Heart left ventricle (tissue), 16 donors: ENCODE data around the gene ASB13. TPM values are rescaled to one million over a fixed set of nuclear protein-coding genes. Genes with fewer than 3 reads are reported as not detected.

Source experiments
- ATAC-seq, 4 donors: fragments of 200-7000 bp; cut with Tn5 transposase; one replicate each; pipeline ENCODE4 v1.9.1; 2020 to 2022; ENCODE audit warnings: moderate library complexity in 4 of 4, mild to moderate bottlenecking in 3 of 4, moderate number of reproducible peaks in 1 of 4
- DNase-seq, 5 donors: peaks; one replicate each; pipeline ENCODE4 v3.0.0-alpha.2; 2020
- H3K27ac ChIP-seq, 12 donors: fragments of 200-600 bp; sonication (generic) in 4 of 12; one replicate each; pipeline versions ENCODE4 v1.5.0 to v1.8.0; 2016 to 2022; ENCODE audit warnings: mild to moderate bottlenecking in 2 of 12
- H3K27me3 ChIP-seq, 9 donors: fragments of 200-600 bp; sonication (generic) in 2 of 9; one replicate each; pipeline versions ENCODE4 v1.5.1 to v1.8.0; 2016 to 2022; ENCODE audit warnings: mild to moderate bottlenecking in 3 of 9
- H3K36me3 ChIP-seq, 9 donors: fragments of 200-600 bp; sonication (generic) in 2 of 9; one replicate each; pipeline versions ENCODE4 v1.5.0 to v1.8.0; 2018 to 2022; ENCODE audit warnings: mild to moderate bottlenecking in 2 of 9
- H3K4me1 ChIP-seq, 12 donors: fragments of 200-600 bp; sonication (generic) in 4 of 12; one replicate each; pipeline versions ENCODE4 v1.5.0 to v1.8.0; 2016 to 2022; ENCODE audit warnings: mild to moderate bottlenecking in 3 of 12
- H3K4me3 ChIP-seq, 12 donors: fragments of 200-600 bp; sonication (generic) in 4 of 12; one replicate each; pipeline versions ENCODE4 v1.5.0 to v1.8.0; 2017 to 2022; ENCODE audit warnings: mild to moderate bottlenecking in 9 of 12, moderate library complexity in 4 of 12
- H3K9me3 ChIP-seq, 12 donors: fragments of 200-600 bp; sonication (generic) in 4 of 12; one replicate each; pipeline versions ENCODE4 v1.5.0 to v1.8.0; 2016 to 2022; ENCODE audit warnings: mild to moderate bottlenecking in 1 of 12
- CTCF ChIP-seq, 12 donors: fragments of 200-600 bp; sonication (generic) in 4 of 12; IDR thresholded peaks; one replicate each; pipeline versions ENCODE4 v1.5.0 to v1.8.0; 2018 to 2022; ENCODE audit warnings: antibody characterized with exemption in 12 of 12, mild to moderate bottlenecking in 5 of 12
- POLR2A ChIP-seq, 2 donors: fragments of 450-650 bp; IDR thresholded peaks; one replicate each; pipeline ENCODE4 v1.6.1; 2017; ENCODE audit warnings: antibody characterized with exemption in 2 of 2, mild to moderate bottlenecking in 2 of 2, moderate library complexity in 2 of 2
- WGBS, 4 donors: extraction: QIAGEN DNeasy Blood & Tissue Kit in 2 of 4; methylation state at CpG; one replicate each; pipeline versions ENCODE4 v1.1.5 to v1.1.7; 2013 to 2018; 5-methylcytosine and 5-hydroxymethylcytosine counted together
- intact Hi-C, 10 donors: fragments of 100-400 bp; cut with DNase I; formaldehyde crosslinking; loops; one replicate each; pipeline versions ENCODE4 v1.11.1 to v1.14.2; 2022
- polyA plus RNA-seq, 2 donors: library from polyadenylated mRNA; stranded (reverse); fragments of 200-250 nt; gene quantifications; one replicate each; pipeline ENCODE4 v1.2.3, GENCODE V29; 2013
- total RNA-seq, 9 donors: library from RNA; depleted of rRNA in 2 of 9; stranded (reverse); fragments of >200 nt in 2 of 9; fragmentation: NEBNext Ultra II Directional in 3 of 9; extraction: Animal tissue kit (Norgen Biotek cat#: 25700) in 3 of 9; gene quantifications; one replicate each; pipeline versions ENCODE4 v1.1.0 to v1.2.4, GENCODE V29; 2016 to 2023
- donor health status: ischemic (EF 13 %, LVEDD 7.1; RV severe dilation, severe dysfunction).
- donor health status: healthy with polysubstance abuse.
- donor health status: DM: no; HTN: yes; CAD: no.
- donor health status: DM: no; HTN: no; CAD: no.
- donor health status: ischemic (EF 25% LVEDD 6.9; RV normal size, moderate dysfunction).
- donor health status: ischemic (EF 25% LVEDD 5.7; RV mildly dilated, moderate dysfunction).
- donor health status: healthy.
- donor health status: DM: yes; HTN: yes; CAD: no.
- donor health status: ischemic (EF 35%, LVEDD 5.7; RV mildly dilated, moderate dysfunction).
- donor health status: nonischemic (EF 11% LVEDD 7.7; RV severe dilation, severe dysfunction).
- donor health status: DM: yes; HTN: yes; CAD: no.
- donor health status: PGD.
- donor health status: ischemic (EF 29% LVEDD 5.4; RV normal size, mild dysfunction).
- donor health status: nonischemic (EF 23%, LVEDD 6.1; RV moderate dilation, normal function).

ASB13 gene
- total and polyA plus RNA-seq, 11 donors, result 9.9 to 18.6 (median 13.3) TPM

DNA sequence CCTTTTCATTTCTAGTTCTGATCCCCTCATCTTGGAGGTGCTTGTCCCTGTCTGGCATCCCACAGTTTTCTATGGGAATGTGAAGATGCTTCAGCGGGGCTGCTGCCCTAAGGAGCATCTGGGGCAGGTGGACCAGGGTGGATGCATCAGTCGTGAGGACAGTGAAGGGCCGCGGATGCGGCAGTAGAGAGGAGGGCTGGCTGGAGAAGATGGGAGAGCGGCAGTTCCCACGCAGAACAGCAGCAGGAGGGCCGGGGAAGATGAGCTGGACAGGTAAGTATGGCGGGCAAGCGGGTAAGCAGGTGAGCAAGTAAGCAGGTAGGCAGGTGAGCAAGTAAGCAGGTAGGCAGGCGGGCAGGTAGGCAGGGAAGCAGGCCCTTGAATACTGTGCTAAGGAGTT lies 48.9 kb downstream of the ASB13 start:
- Histone ChIP-seq H3K4me1 (peaks cover 0 to 49% (median 7%) of the 10 kb centered on the region in 12 donors), H3K27me3 (no peaks in the 10 kb centered on the region), H3K27ac (no peak overlapping the region), H3K9me3 (no peaks in the 10 kb centered on the region), H3K36me3 (no peaks in the 10 kb centered on the region), H3K4me3 (no peak overlapping the region)
- WGBS, 4 donors, result 96 to 99% (median 98%) methylated on average over 11 of the region's 11 CpGs
- ATAC-seq (no peak), DNase-seq (peak in 1 of 5 donors; percentile 64)
- intact Hi-C loops, result no loop called here
- TF ChIP-seq CTCF (IDR thresholded peaks at IDR 0.05) (no peak), POLR2A (IDR thresholded peaks at IDR 0.05) (no peak)

- no peak overlapping the region for H3K4me3 ChIP-seq
- TF ChIP-seq POLR2A (IDR thresholded peaks at IDR 0.05) (no peak), CTCF (IDR thresholded peaks at IDR 0.05) (no peak)
- ATAC-seq, result peak in 1 of 4 donors; percentile 28
- H3K4me1 ChIP-seq, result peaks cover 0 to 49% (median 7%) of the 10 kb centered on the region in 12 donors
- peak in 2 of 5 donors; percentile 36 to 51 for DNase-seq
- no peaks in the 10 kb centered on the region for H3K36me3 ChIP-seq
- 60 to 74% (median 67%) methylated on average over 6 of the region's 6 CpGs for WGBS, 4 donors
- no peaks in the 10 kb centered on the region for H3K9me3 ChIP-seq
- no peaks in the 10 kb centered on the region for H3K27me3 ChIP-seq
- intact Hi-C loops, result no loop called here
- H3K27ac ChIP-seq, result peak overlapping the region in 2 of 12 donors; percentile 29 to 42
These were observed 49.6 kb downstream of the ASB13 start for GRCh38 chr10:5616836-5617235.

DNA sequence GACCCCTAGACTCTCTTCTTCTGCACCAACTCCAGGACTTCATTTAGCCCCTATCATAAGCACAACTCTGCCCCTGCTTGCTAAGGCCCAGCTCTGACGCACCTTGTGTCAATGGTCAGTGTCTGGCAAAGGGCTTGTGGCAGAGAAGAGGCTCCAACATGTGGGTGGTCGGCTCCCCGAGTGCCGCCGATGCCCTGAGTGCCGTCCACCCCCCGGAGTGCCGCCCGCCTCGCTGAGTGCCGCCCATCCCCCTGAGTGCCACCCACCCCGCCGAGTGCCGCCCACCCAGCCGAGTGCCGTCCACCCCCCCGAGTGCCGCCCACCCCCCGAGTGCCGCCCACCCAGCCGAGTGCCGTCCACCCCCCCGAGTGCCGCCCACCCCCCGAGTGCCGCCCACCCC lies 50.3 kb downstream of the ASB13 start:
- Histone ChIP-seq H3K36me3 (no peaks in the 10 kb centered on the region), H3K4me1 (peaks cover 0 to 49% (median 7%) of the 10 kb centered on the region in 12 donors), H3K27me3 (no peaks in the 10 kb centered on the region), H3K27ac (peak overlapping the region in 2 of 12 donors; percentile 53 to 64), H3K4me3 (no peak overlapping the region), H3K9me3 (no peaks in the 10 kb centered on the region)
- intact Hi-C loops, result no loop called here
- peak in 1 of 5 donors; percentile 51 for DNase-seq
- 92 to 100% (median 93%) methylated on average over 2 to 26 of the region's 26 CpGs for WGBS, 4 donors
- TF ChIP-seq POLR2A (IDR thresholded peaks at IDR 0.05) (no peak), CTCF (IDR thresholded peaks at IDR 0.05) (no peak)
- ATAC-seq, result no peak

GRCh38 chr10:5615316-5615715 lies 51.1 kb downstream of the ASB13 start:
- 64 to 78% (median 71%) methylated on average over 7 of the region's 7 CpGs for WGBS, 4 donors
- Histone ChIP-seq H3K4me3 (no peak overlapping the region), H3K36me3 (no peaks in the 10 kb centered on the region), H3K27ac (peak overlapping the region in 4 of 12 donors; percentile 0 to 64 (median 33)), H3K27me3 (no peaks in the 10 kb centered on the region), H3K9me3 (no peaks in the 10 kb centered on the region), H3K4me1 (peaks cover 0 to 49% (median 7%) of the 10 kb centered on the region in 12 donors)
- ATAC-seq (no peak), DNase-seq (no peak)
- intact Hi-C loops, result no loop called here
- no peak for TF ChIP-seq CTCF (IDR thresholded peaks at IDR 0.05)
